Immature natural killer cell (primary cell): ENCODE data around the gene PPM1H. TPM values are rescaled to one million over a fixed set of nuclear protein-coding genes. Genes with fewer than 3 reads are reported as not detected.

Experiments used
- DNase-seq, 3 donors: peaks; one replicate each; pipeline ENCODE4 v3.0.0; 2022; ENCODE audit warnings: mixed read lengths in 1 of 3
- H3K27ac Mint-ChIP-seq, 6 donors: one replicate each; pipeline ENCODE4 v1.8.0; 2020; ENCODE audit warnings: mixed read lengths in 6 of 6, mild to moderate bottlenecking in 5 of 6, inconsistent platforms in 4 of 6, moderate library complexity in 3 of 6
- H3K27me3 Mint-ChIP-seq, 3 donors: one replicate each; pipeline ENCODE4 v1.8.0; 2020 to 2021; ENCODE audit warnings: low read depth in 3 of 3, mild to moderate bottlenecking in 3 of 3, mixed read lengths in 3 of 3, moderate library complexity in 3 of 3, inconsistent platforms in 1 of 3
- H3K36me3 Mint-ChIP-seq, 3 donors: one replicate each; pipeline ENCODE4 v1.8.0; 2020; ENCODE audit warnings: mixed read lengths in 3 of 3, inconsistent platforms in 2 of 3, mild to moderate bottlenecking in 2 of 3
- H3K4me1 Mint-ChIP-seq, 2 donors: one replicate each; pipeline ENCODE4 v1.8.0; 2020; ENCODE audit warnings: inconsistent platforms in 2 of 2, mild to moderate bottlenecking in 2 of 2, mixed read lengths in 2 of 2, moderate library complexity in 1 of 2
- H3K4me3 Mint-ChIP-seq, 5 donors: one replicate each; pipeline ENCODE4 v1.8.0; 2020; ENCODE audit warnings: mild to moderate bottlenecking in 5 of 5, mixed read lengths in 5 of 5, inconsistent platforms in 3 of 5, moderate library complexity in 3 of 5
- H3K9me3 Mint-ChIP-seq, 6 donors: one replicate each; pipeline ENCODE4 v1.8.0; 2020; ENCODE audit warnings: mild to moderate bottlenecking in 6 of 6, mixed read lengths in 6 of 6, inconsistent platforms in 4 of 6, moderate library complexity in 3 of 6
- polyA plus RNA-seq, 3 donors: library from polyadenylated mRNA; unstranded; fragments of 300-500 nt; fragmentation: Illumina TruSeq; gene quantifications; one replicate each; pipeline ENCODE4 v1.2.3, GENCODE V29; 2021

The PPM1H gene
- polyA plus RNA-seq, 3 donors from 2014 or later, result 0.50 TPM; not detected in 2

- Mint-ChIP-seq H3K4me3 (no peak overlapping the region), H3K4me1 (peaks cover 9 to 14% of the 10 kb centered on the region in 2 donors), H3K36me3 (peaks cover 0 to 4% (median 4%) of the 10 kb centered on the region in 3 donors), H3K27ac (no peak overlapping the region), H3K9me3 (no peaks in the 10 kb centered on the region), H3K27me3 (peaks cover 6 to 19% (median 8%) of the 10 kb centered on the region in 3 donors)
- DNase-seq, result no peak
Observed at GRCh38 chr12:62657363-62657632, 277.7 kb downstream of the PPM1H start.

GRCh38 chr12:62656591-62657362, 278.2 kb downstream of the PPM1H start:
- Mint-ChIP-seq H3K36me3 (peaks cover 0 to 4% (median 4%) of the 10 kb centered on the region in 3 donors), H3K9me3 (no peaks in the 10 kb centered on the region), H3K4me3 (no peak overlapping the region), H3K4me1 (peaks cover 9 to 14% of the 10 kb centered on the region in 2 donors), H3K27me3 (peaks cover 6 to 19% (median 8%) of the 10 kb centered on the region in 3 donors), H3K27ac (no peak overlapping the region)
- no peak for DNase-seq

GRCh38 chr12:62655666-62656151, 279.2 kb downstream of the PPM1H start:
- Mint-ChIP-seq H3K4me1 (peaks cover 12 to 14% of the 10 kb centered on the region in 2 donors), H3K27me3 (peaks cover 5 to 12% (median 6%) of the 10 kb centered on the region in 3 donors), H3K36me3 (peaks cover 0 to 4% (median 4%) of the 10 kb centered on the region in 3 donors), H3K27ac (no peak overlapping the region), H3K4me3 (no peak overlapping the region), H3K9me3 (no peaks in the 10 kb centered on the region)
- DNase-seq, result no peak

- Mint-ChIP-seq H3K27ac (no peak overlapping the region), H3K9me3 (no peaks in the 10 kb centered on the region), H3K4me3 (peak overlapping the region in 4 of 5 donors; percentile 22 to 60 (median 32)), H3K27me3 (peaks cover 5 to 12% (median 6%) of the 10 kb centered on the region in 3 donors), H3K36me3 (peaks cover 0 to 4% (median 4%) of the 10 kb centered on the region in 3 donors), H3K4me1 (peaks cover 12 to 14% of the 10 kb centered on the region in 2 donors)
- peak in 2 of 3 donors; percentile 11 to 30 for DNase-seq
Observed at GRCh38 chr12:62654326-62655241, 280.4 kb downstream of the PPM1H start.

- no peak for DNase-seq
- no peak overlapping the region for H3K4me3 Mint-ChIP-seq
- H3K36me3 Mint-ChIP-seq, result peaks cover 0 to 4% (median 4%) of the 10 kb centered on the region in 3 donors
- peaks cover 5 to 12% (median 6%) of the 10 kb centered on the region in 3 donors for H3K27me3 Mint-ChIP-seq
- H3K4me1 Mint-ChIP-seq, result peaks cover 12 to 14% of the 10 kb centered on the region in 2 donors
- no peaks in the 10 kb centered on the region for H3K9me3 Mint-ChIP-seq
- H3K27ac Mint-ChIP-seq, result no peak overlapping the region
Observed at GRCh38 chr12:62653740-62654139, 281.2 kb downstream of the PPM1H start.

GRCh38 chr12:62653304-62653703, 281.6 kb downstream of the PPM1H start:
- Mint-ChIP-seq H3K9me3 (no peaks in the 10 kb centered on the region), H3K4me3 (no peak overlapping the region), H3K36me3 (peaks cover 0 to 4% (median under 1%) of the 10 kb centered on the region in 3 donors), H3K4me1 (peaks cover 12 to 14% of the 10 kb centered on the region in 2 donors), H3K27ac (no peak overlapping the region), H3K27me3 (peaks cover 5 to 12% (median 6%) of the 10 kb centered on the region in 3 donors)
- DNase-seq, result no peak

- DNase-seq, result no peak
- Mint-ChIP-seq H3K4me1 (peaks cover 12 to 14% of the 10 kb centered on the region in 2 donors), H3K4me3 (no peak overlapping the region), H3K27ac (no peak overlapping the region), H3K36me3 (peaks cover 0 to 4% (median 0%) of the 10 kb centered on the region in 3 donors), H3K9me3 (no peaks in the 10 kb centered on the region), H3K27me3 (peaks cover 3 to 12% (median 10%) of the 10 kb centered on the region in 3 donors)
Observed at GRCh38 chr12:62651138-62651537, 283.8 kb downstream of the PPM1H start.

- DNase-seq, result no peak
- Mint-ChIP-seq H3K9me3 (no peaks in the 10 kb centered on the region), H3K4me3 (no peak overlapping the region), H3K4me1 (peaks cover 6 to 7% of the 10 kb centered on the region in 2 donors), H3K27ac (no peak overlapping the region), H3K36me3 (no peaks in the 10 kb centered on the region), H3K27me3 (peaks cover 2 to 7% (median 7%) of the 10 kb centered on the region in 3 donors)
Observed at GRCh38 chr12:62649412-62650138, 285.4 kb downstream of the PPM1H start.

GRCh38 chr12:62647586-62647985, 287.4 kb downstream of the PPM1H start:
- Mint-ChIP-seq H3K9me3 (no peaks in the 10 kb centered on the region), H3K4me1 (peaks cover 0 to 3% of the 10 kb centered on the region in 2 donors), H3K27me3 (peaks cover 0 to 5% (median 3%) of the 10 kb centered on the region in 3 donors), H3K27ac (no peak overlapping the region), H3K36me3 (no peaks in the 10 kb centered on the region), H3K4me3 (no peak overlapping the region)
- DNase-seq, result no peak

GRCh38 chr12:62646566-62646965, 288.4 kb downstream of the PPM1H start:
- Mint-ChIP-seq H3K9me3 (no peaks in the 10 kb centered on the region), H3K36me3 (no peaks in the 10 kb centered on the region), H3K4me1 (peaks cover 2% of the 10 kb centered on the region in 2 donors), H3K27me3 (peaks cover 0 to 5% (median 3%) of the 10 kb centered on the region in 3 donors), H3K4me3 (no peak overlapping the region), H3K27ac (no peak overlapping the region)
- DNase-seq, result no peak

GRCh38 chr12:62643486-62643885, 291.5 kb downstream of the PPM1H start:
- Mint-ChIP-seq H3K27me3 (peaks cover 0 to 5% (median 3%) of the 10 kb centered on the region in 3 donors), H3K4me3 (no peak overlapping the region), H3K27ac (no peak overlapping the region), H3K36me3 (no peaks in the 10 kb centered on the region), H3K9me3 (no peaks in the 10 kb centered on the region), H3K4me1 (peaks cover 9 to 13% of the 10 kb centered on the region in 2 donors)
- no peak for DNase-seq

- H3K27ac Mint-ChIP-seq, result no peak overlapping the region
- H3K36me3 Mint-ChIP-seq, result no peaks in the 10 kb centered on the region
- DNase-seq, result no peak
- no peaks in the 10 kb centered on the region for H3K9me3 Mint-ChIP-seq
- peaks cover 9 to 13% of the 10 kb centered on the region in 2 donors for H3K4me1 Mint-ChIP-seq
- peaks cover 0 to 5% (median 3%) of the 10 kb centered on the region in 3 donors for H3K27me3 Mint-ChIP-seq
- no peak overlapping the region for H3K4me3 Mint-ChIP-seq
Observed at GRCh38 chr12:62642486-62642885, 292.5 kb downstream of the PPM1H start.

- no peaks in the 10 kb centered on the region for H3K36me3 Mint-ChIP-seq
- peaks cover 9 to 13% of the 10 kb centered on the region in 2 donors for H3K4me1 Mint-ChIP-seq
- no peaks in the 10 kb centered on the region for H3K9me3 Mint-ChIP-seq
- peak in 1 of 3 donors; percentile 16 for DNase-seq
- H3K27ac Mint-ChIP-seq, result peak overlapping the region in 3 of 6 donors; percentile 25 to 64 (median 42)
- H3K4me3 Mint-ChIP-seq, result peak overlapping the region in 1 of 5 donors; percentile 65
- H3K27me3 Mint-ChIP-seq, result peaks cover 0 to 7% (median 2%) of the 10 kb centered on the region in 3 donors
Observed at GRCh38 chr12:62640910-62641448, 294.0 kb downstream of the PPM1H start.
